ENCODE data around the gene DOCK10. TPM values are rescaled to one million over a fixed set of nuclear protein-coding genes. Genes with fewer than 3 reads are reported as not detected.

The DOCK10 gene
- total and polyA plus RNA-seq, 10 of the 15 experiments (the other 5 are each of a cell fraction or from before 2014, with no cell fraction given), result 16.9 to 120 (median 85.5) TPM

GRCh38 chr2:225056330-225057073 lies 14.2 kb upstream of the DOCK10 start:
- TF ChIP-seq SUZ12 (IDR thresholded peaks at IDR 0.05; ENCODE audit: unreplicated experiment), result no peak
- TF ChIP-seq SIN3A (IDR thresholded peaks at IDR 0.05; ENCODE audit: low read depth, low read length), result no peak
- TF ChIP-seq, protein P1, sequence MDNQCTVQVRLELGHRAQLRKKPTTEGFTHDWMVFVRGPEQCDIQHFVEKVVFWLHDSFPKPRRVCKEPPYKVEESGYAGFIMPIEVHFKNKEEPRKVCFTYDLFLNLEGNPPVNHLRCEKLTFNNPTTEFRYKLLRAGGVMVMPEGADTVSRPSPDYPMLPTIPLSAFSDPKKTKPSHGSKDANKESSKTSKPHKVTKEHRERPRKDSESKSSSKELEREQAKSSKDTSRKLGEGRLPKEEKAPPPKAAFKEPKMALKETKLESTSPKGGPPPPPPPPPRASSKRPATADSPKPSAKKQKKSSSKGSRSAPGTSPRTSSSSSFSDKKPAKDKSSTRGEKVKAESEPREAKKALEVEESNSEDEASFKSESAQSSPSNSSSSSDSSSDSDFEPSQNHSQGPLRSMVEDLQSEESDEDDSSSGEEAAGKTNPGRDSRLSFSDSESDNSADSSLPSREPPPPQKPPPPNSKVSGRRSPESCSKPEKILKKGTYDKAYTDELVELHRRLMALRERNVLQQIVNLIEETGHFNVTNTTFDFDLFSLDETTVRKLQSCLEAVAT (IDR thresholded peaks at IDR 0.05), result no peak
- no peak for TF ChIP-seq HDAC6 (IDR thresholded peaks at IDR 0.05; ENCODE audit: unreplicated experiment)
- no peak for TF ChIP-seq SMC3 (IDR thresholded peaks at IDR 0.05; ENCODE audit: borderline replicate concordance, low read length)
- ChIA-PET SMC1A (ENCODE audit: uncharacterized antibody, unreplicated experiment) (interaction anchor here (0.8 to 1.1 kb wide), 3 partner anchors 55 to 439 kb away, joined by 3 read pairs; no protein-coding TSS in a partner anchor), CTCF (interaction anchor here (1.4 kb wide), 1 partner anchor 54 kb away, joined by 4 read pairs; no protein-coding TSS in a partner anchor), POLR2A (interaction anchor here (1.0 kb wide), 1 partner anchor 8 kb away, joined by 3 read pairs; no protein-coding TSS in a partner anchor), RAD21 (ENCODE audit: unreplicated experiment) (interaction anchor here (1.7 kb wide), 1 partner anchor 54 kb away, joined by 4 read pairs; no protein-coding TSS in a partner anchor)
- intact Hi-C loops (cut with micrococcal nuclease; ENCODE audit: unreplicated experiment) (no loop called here), in situ Hi-C loops (cut with MboI) (no loop called here)
- no peaks in the 10 kb centered on the region for H4K20me1 ChIP-seq (ENCODE audit: control insufficient read depth, insufficient read depth)
- WGBS (ENCODE audit: insufficient coverage, insufficient replicate concordance, low lambda C conversion rate, missing lambda C conversion rate), result 77% methylated on average over 2 of the region's 2 CpGs
- no TSS peak for BruUV-seq (replicated peaks)
- H3K27ac ChIP-seq (ENCODE audit: control insufficient read depth, insufficient read depth), result no peak overlapping the region
- H3K4me1 ChIP-seq (ENCODE audit: control insufficient read depth, insufficient read depth, low read length), result no peaks in the 10 kb centered on the region; the same call in 1 of the 2 replicates
- H2AFZ ChIP-seq (ENCODE audit: control insufficient read depth, low read depth, low read length), result no peak overlapping the region
- DNase-seq (ENCODE audit: low read depth, low spot score) (no peak), FAIRE-seq (no peak), ATAC-seq (no peak)
- no peaks in the 10 kb centered on the region for H3K79me2 ChIP-seq (ENCODE audit: control insufficient read depth, insufficient read depth, low read length)
- H3K27me3 ChIP-seq (replicated peaks in 1 of 2; ENCODE audit: control insufficient read depth in 2 of 2, insufficient read depth in 2 of 2, low read length in 1 of 2), result no peaks in the 10 kb centered on the region
- H3K36me3 ChIP-seq (ENCODE audit: control insufficient read depth in 2 of 2, insufficient read depth in 2 of 2, low read length in 1 of 2), result no peaks in the 10 kb centered on the region
- no peak overlapping the region for H3K4me2 ChIP-seq (ENCODE audit: control insufficient read depth, insufficient read depth)
- H3K9ac ChIP-seq (ENCODE audit: control insufficient read depth, insufficient read depth, low read length), result no peak overlapping the region
- no peak overlapping the region for H3K4me3 ChIP-seq
- no peaks in the 10 kb centered on the region for H3K9me3 ChIP-seq (replicated peaks; ENCODE audit: control insufficient read depth, insufficient read depth, low read length)
